ENCODE data around the gene LSM11.

Gene LSM11

GRCh38 chr5:157747173-157747740 is 3.7 kb downstream of the LSM11 start:
- TF ChIP-seq POLR2AphosphoS5 (IDR thresholded peaks at IDR 0.05; ENCODE audit: low read depth, low read length) (no peak), PAX5 (IDR thresholded peaks at IDR 0.05; ENCODE audit: insufficient read depth, low read length, severe bottlenecking) (no peak), TAF1 (IDR thresholded peaks at IDR 0.05; ENCODE audit: low read depth, low read length) (no peak), SPI1 (IDR thresholded peaks at IDR 0.05; ENCODE audit: low read depth, low read length) (no peak), POU2F2 (IDR thresholded peaks at IDR 0.05; ENCODE audit: low read depth, low read length) (no peak), POLR2A (IDR thresholded peaks at IDR 0.05; ENCODE audit: low read depth, low read length) (no peak)
- DNase-seq (ENCODE audit: insufficient read length, low spot score): no peak
- FAIRE-seq: peak; percentile 13

GRCh38 chr5:157747766-157748700 is 4.5 kb downstream of the LSM11 start:
- no peak for FAIRE-seq
- no peak for TF ChIP-seq SPI1 (IDR thresholded peaks at IDR 0.05; ENCODE audit: low read depth, low read length)
- TF ChIP-seq POLR2AphosphoS5 (IDR thresholded peaks at IDR 0.05; ENCODE audit: low read depth, low read length): no peak
- TF ChIP-seq TAF1 (IDR thresholded peaks at IDR 0.05; ENCODE audit: low read depth, low read length): no peak
- no peak for TF ChIP-seq PAX5 (IDR thresholded peaks at IDR 0.05; ENCODE audit: insufficient read depth, low read length, severe bottlenecking)
- TF ChIP-seq POLR2A (IDR thresholded peaks at IDR 0.05; ENCODE audit: low read depth, low read length): no peak
- no peak for TF ChIP-seq POU2F2 (IDR thresholded peaks at IDR 0.05; ENCODE audit: low read depth, low read length)
- no peak for DNase-seq (ENCODE audit: insufficient read length, low spot score)

- DNase-seq (ENCODE audit: insufficient read length, low spot score) (no peak), FAIRE-seq (no peak)
- TF ChIP-seq TAF1 (IDR thresholded peaks at IDR 0.05; ENCODE audit: low read depth, low read length) (no peak), PAX5 (IDR thresholded peaks at IDR 0.05; ENCODE audit: insufficient read depth, low read length, severe bottlenecking) (no peak), POU2F2 (IDR thresholded peaks at IDR 0.05; ENCODE audit: low read depth, low read length) (no peak), POLR2AphosphoS5 (IDR thresholded peaks at IDR 0.05; ENCODE audit: low read depth, low read length) (no peak), SPI1 (IDR thresholded peaks at IDR 0.05; ENCODE audit: low read depth, low read length) (no peak), POLR2A (IDR thresholded peaks at IDR 0.05; ENCODE audit: low read depth, low read length) (no peak)
These were observed 5.4 kb downstream of the LSM11 start for GRCh38 chr5:157748760-157749461.

GRCh38 chr5:157749462-157749799 is 5.9 kb downstream of the LSM11 start:
- DNase-seq (ENCODE audit: insufficient read length, low spot score): no peak
- TF ChIP-seq SPI1 (IDR thresholded peaks at IDR 0.05; ENCODE audit: low read depth, low read length) (no peak), POLR2AphosphoS5 (IDR thresholded peaks at IDR 0.05; ENCODE audit: low read depth, low read length) (no peak), TAF1 (IDR thresholded peaks at IDR 0.05; ENCODE audit: low read depth, low read length) (no peak), POLR2A (IDR thresholded peaks at IDR 0.05; ENCODE audit: low read depth, low read length) (no peak), PAX5 (IDR thresholded peaks at IDR 0.05; ENCODE audit: insufficient read depth, low read length, severe bottlenecking) (no peak), POU2F2 (IDR thresholded peaks at IDR 0.05; ENCODE audit: low read depth, low read length) (no peak)
- FAIRE-seq: no peak

DNA sequence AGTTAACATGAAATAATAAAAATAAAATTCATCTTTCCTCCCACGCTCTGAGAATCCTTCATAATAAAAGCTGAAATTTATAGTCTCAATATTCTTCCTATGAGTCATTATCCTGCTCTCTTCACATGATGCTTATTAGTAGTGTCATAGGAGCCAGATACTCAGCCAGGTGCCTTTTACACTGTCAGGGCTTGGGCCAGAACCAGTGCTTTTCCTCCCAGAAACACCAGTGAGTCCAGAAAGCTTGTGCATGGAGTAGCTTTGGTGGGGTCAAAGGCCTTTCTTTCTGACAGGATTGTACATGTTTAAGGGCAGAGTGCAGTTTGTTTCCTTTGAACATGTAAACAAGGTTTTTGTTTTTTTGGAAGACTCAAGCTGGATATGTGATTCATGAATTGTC is 6.8 kb downstream of the LSM11 start:
- DNase-seq (ENCODE audit: insufficient read length, low spot score): no peak
- FAIRE-seq: no peak
- TF ChIP-seq PAX5 (IDR thresholded peaks at IDR 0.05; ENCODE audit: insufficient read depth, low read length, severe bottlenecking) (no peak), POLR2AphosphoS5 (IDR thresholded peaks at IDR 0.05; ENCODE audit: low read depth, low read length) (no peak)

GRCh38 chr5:157756122-157756521 is 12.6 kb downstream of the LSM11 start:
- TF ChIP-seq POLR2AphosphoS5 (IDR thresholded peaks at IDR 0.05; ENCODE audit: low read depth, low read length) (no peak), POLR2A (IDR thresholded peaks at IDR 0.05; ENCODE audit: low read depth, low read length) (no peak), SPI1 (IDR thresholded peaks at IDR 0.05; ENCODE audit: low read depth, low read length) (no peak), TAF1 (IDR thresholded peaks at IDR 0.05; ENCODE audit: low read depth, low read length) (no peak), PAX5 (IDR thresholded peaks at IDR 0.05; ENCODE audit: insufficient read depth, low read length, severe bottlenecking) (no peak), POU2F2 (IDR thresholded peaks at IDR 0.05; ENCODE audit: low read depth, low read length) (no peak)
- DNase-seq (ENCODE audit: insufficient read length, low spot score): no peak
- no peak for FAIRE-seq

DNA sequence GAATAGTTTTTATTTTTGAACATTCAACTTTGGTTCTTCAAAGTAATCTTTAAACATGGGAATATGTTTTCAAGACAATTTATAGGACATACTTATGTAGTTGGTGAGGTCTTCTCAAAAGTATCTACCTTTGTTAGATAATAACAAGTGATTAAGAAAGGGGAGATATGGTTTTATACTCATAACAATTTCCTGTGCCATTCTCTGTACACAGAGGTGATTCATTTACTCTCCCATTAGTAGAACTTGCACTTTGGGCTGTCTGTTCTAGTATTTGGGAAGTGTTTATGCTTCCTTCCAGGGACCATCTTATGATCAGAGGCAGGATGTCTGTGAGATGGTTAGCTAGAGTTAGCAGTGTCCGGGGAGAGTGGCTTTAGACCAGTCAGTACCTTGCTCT is 15.2 kb downstream of the LSM11 start:
- FAIRE-seq (no peak), DNase-seq (ENCODE audit: insufficient read length, low spot score) (no peak)
- TF ChIP-seq POLR2AphosphoS5 (IDR thresholded peaks at IDR 0.05; ENCODE audit: low read depth, low read length) (no peak), TAF1 (IDR thresholded peaks at IDR 0.05; ENCODE audit: low read depth, low read length) (no peak), SPI1 (IDR thresholded peaks at IDR 0.05; ENCODE audit: low read depth, low read length) (no peak), POU2F2 (IDR thresholded peaks at IDR 0.05; ENCODE audit: low read depth, low read length) (no peak), POLR2A (IDR thresholded peaks at IDR 0.05; ENCODE audit: low read depth, low read length) (no peak), PAX5 (IDR thresholded peaks at IDR 0.05; ENCODE audit: insufficient read depth, low read length, severe bottlenecking) (no peak)

- DNase-seq (ENCODE audit: insufficient read length, low spot score) (peak; percentile 42), FAIRE-seq (peak; percentile 84)
- no peak for TF ChIP-seq POLR2AphosphoS5 (IDR thresholded peaks at IDR 0.05; ENCODE audit: low read depth, low read length)
- TF ChIP-seq TAF1 (IDR thresholded peaks at IDR 0.05; ENCODE audit: low read depth, low read length): no peak
These were observed 18.4 kb downstream of the LSM11 start for GRCh38 chr5:157761690-157762621.

DNA sequence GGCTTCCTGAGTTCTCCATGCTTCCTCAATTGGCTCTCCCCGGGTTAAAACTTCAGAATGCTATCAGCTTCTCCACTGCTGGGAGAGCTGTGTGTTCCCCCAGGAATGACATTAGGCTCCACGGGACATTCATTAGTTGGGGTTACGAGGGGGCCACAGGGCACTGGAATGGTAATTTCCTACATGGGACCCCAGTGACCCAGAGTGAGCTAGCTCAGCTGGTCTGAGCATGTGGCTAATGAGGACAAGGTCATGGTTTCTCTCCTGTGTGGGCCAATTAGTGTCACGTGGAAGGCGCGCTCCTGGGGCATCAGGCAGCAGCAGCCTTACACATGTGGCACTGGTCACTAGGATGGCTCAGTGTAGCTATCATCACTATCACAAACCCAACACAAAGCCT is 21.0 kb downstream of the LSM11 start:
- FAIRE-seq (no peak), DNase-seq (ENCODE audit: insufficient read length, low spot score) (no peak)
- TF ChIP-seq SPI1 (IDR thresholded peaks at IDR 0.05; ENCODE audit: low read depth, low read length) (no peak), TAF1 (IDR thresholded peaks at IDR 0.05; ENCODE audit: low read depth, low read length) (no peak), PAX5 (IDR thresholded peaks at IDR 0.05; ENCODE audit: insufficient read depth, low read length, severe bottlenecking) (no peak)

All from GM12891 (cell line).